Erythroblast (primary cell): ENCODE measurements around the gene PSPN.
"Not testable (repeated sequence)": the region's sequence is repeated elsewhere in the genome, so short reads cannot be mapped to it uniquely, and the experiment has no call there.

ENCODE experiments used
- GATA1 ChIP-seq: IDR thresholded peaks from 2 replicates; pipeline ENCODE4 v1.6.1; 2011; ENCODE audit warnings: low read depth, mild to moderate bottlenecking, control low read depth, low read length, moderate library complexity
- POLR2A ChIP-seq: IDR thresholded peaks from 2 replicates; pipeline ENCODE4 v1.6.1; 2011; ENCODE audit warnings: mild to moderate bottlenecking, low read length

DNA sequence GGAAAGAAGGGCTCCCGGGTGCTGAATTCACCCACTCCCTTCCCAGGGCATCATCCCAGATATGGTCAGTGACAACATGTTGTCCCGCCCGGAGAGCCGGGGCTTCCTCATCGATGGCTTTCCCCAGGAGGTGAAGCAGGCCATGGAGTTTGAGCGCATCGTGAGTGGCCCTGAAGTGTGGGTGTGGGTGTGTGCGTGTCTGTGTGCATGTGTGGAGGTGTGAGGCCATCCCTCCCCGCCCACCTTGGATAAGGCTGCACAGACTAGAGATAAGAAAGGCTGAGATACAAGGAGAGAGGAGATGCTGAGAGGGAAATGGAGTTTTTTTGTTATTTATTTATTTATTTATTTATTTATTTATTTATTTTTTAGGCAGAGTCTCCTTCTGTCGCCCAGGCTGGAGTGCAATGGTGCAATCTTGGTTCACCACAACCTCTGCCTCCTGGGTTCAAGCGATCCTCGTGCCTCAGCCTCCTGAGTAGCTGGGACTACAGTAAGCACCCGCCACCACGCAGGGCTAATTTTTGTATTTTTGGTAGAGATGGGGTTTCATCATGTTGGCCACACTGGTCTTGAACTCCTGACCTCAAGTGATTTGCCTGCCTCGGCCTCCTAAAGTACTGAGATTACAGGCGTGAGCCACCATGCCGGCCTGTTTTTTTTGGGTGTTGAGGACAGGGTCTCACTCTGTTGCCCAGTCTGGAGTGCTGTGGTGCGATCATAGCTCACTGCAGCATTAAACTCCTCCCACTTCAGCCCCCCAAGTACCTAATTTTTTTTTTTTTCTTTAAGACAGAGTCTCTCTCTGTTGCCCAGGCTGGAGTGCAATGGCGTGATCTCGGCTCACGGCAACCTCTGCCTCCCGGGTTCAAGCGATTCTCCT, 24.6 kb upstream of the PSPN start:
- TF ChIP-seq POLR2A, GATA1: not testable (repeated sequence)
